Caco-2 (cell line): Measurements from ENCODE around the gene ARHGEF10L. TPM values are rescaled to one million over a fixed set of nuclear protein-coding genes. Genes with fewer than 3 reads are reported as not detected.

Experiments
- BruUV-seq: library from RNA; stranded (reverse); fragments of 400-500 nt; replicated peaks from 2 replicates; lab custom pipeline; 2021; lab: Mats Ljungman, UMichigan
- CTCF ChIA-PET: fragments of 300-600 bp; sonication (Branson Sonifier 250); formaldehyde crosslinking; loops from one replicate; lab custom pipeline; 2022; ENCODE audit warnings: antibody characterized with exemption; lab: Charles Lee
- POLR2A ChIA-PET: fragments of 300-600 bp; sonication (Branson Sonifier 250); formaldehyde crosslinking; loops from one replicate; lab custom pipeline; 2022; ENCODE audit warnings: antibody characterized with exemption; lab: Charles Lee
- DNase-seq, 2 experiments: peaks; one replicate each; pipeline versions ENCODE4 v3.0.0 to v3.0.0-alpha.2; 2020 to 2022
- H3K27me3 ChIP-seq: replicated peaks from 2 replicates; pipeline ENCODE4 v1.6.0; 2011; ENCODE audit warnings: low read length; ENCODE audit not compliant: control insufficient read depth, insufficient read depth
- H3K36me3 ChIP-seq: 2 replicates; pipeline ENCODE4 v1.5.1; 2011; ENCODE audit warnings: low read length; ENCODE audit not compliant: control insufficient read depth, insufficient read depth
- H3K4me1 ChIP-seq: fragments of 250-450 bp; sonication (Bioruptor Pico); 2 replicates; pipeline ENCODE4 v1.5.1; 2020; ENCODE audit warnings: mild to moderate bottlenecking
- H3K4me3 ChIP-seq: 2 replicates; pipeline ENCODE4 v1.5.1; 2011; ENCODE audit warnings: low read depth, mild to moderate bottlenecking, control low read depth, low read length
- H3K9me3 ChIP-seq: fragments of 250-450 bp; sonication (Bioruptor Pico); 2 replicates; pipeline ENCODE4 v1.5.1; 2020; ENCODE audit warnings: mild to moderate bottlenecking, moderate library complexity
- H3K27ac Mint-ChIP-seq: one replicate; pipeline ENCODE4 v1.8.0; 2022; ENCODE audit warnings: mixed read lengths; ENCODE audit not compliant: unreplicated experiment
- H3K27me3 Mint-ChIP-seq: one replicate; pipeline ENCODE4 v1.8.0; 2022; ENCODE audit warnings: mixed read lengths; ENCODE audit not compliant: insufficient read depth, unreplicated experiment
- H3K36me3 Mint-ChIP-seq: one replicate; pipeline ENCODE4 v1.8.0; 2022; ENCODE audit warnings: mild to moderate bottlenecking, mixed read lengths; ENCODE audit not compliant: insufficient read depth, unreplicated experiment
- H3K4me1 Mint-ChIP-seq: one replicate; pipeline ENCODE4 v1.8.0; 2022; ENCODE audit warnings: low read depth, mixed read lengths; ENCODE audit not compliant: unreplicated experiment
- H3K4me3 Mint-ChIP-seq: one replicate; pipeline ENCODE4 v1.8.0; 2022; ENCODE audit warnings: mild to moderate bottlenecking, moderate library complexity, mixed read lengths; ENCODE audit not compliant: unreplicated experiment
- H3K9me3 Mint-ChIP-seq: one replicate; pipeline ENCODE4 v1.8.0; 2022; ENCODE audit warnings: mixed read lengths; ENCODE audit not compliant: unreplicated experiment
- intact Hi-C: fragments of 100-400 bp; cut with micrococcal nuclease; formaldehyde crosslinking; loops from one replicate; pipeline ENCODE4 v1.10.0; 2022; ENCODE audit not compliant: unreplicated experiment
- total RNA-seq: library from RNA; stranded (reverse); gene quantifications from 2 replicates; pipeline ENCODE4 v1.2.3, GENCODE V29; 2022
- TF ChIP-seq, protein P1 (sequence below), 2 experiments: fragments of 200-600 bp in 1 of 2; IDR thresholded peaks; 1 replicate in 1 of 2; 2 replicates in 1 of 2; pipeline versions ENCODE4 v1.5.1 to v1.8.0; 2011 to 2022; ENCODE audit warnings: antibody characterized with exemption in 1 of 2, control low read depth in 1 of 2, inconsistent platforms in 1 of 2, low read depth in 1 of 2, low read length in 1 of 2, mild to moderate bottlenecking in 1 of 2, moderate library complexity in 1 of 2; ENCODE audit not compliant: insufficient read depth in 1 of 2, severe bottlenecking in 1 of 2, unreplicated experiment in 1 of 2

ARHGEF10L gene
- total RNA-seq, 1 experiment from 2014 or later, result 31.3 TPM

GRCh38 chr1:17559615-17560419 is 20.3 kb downstream of the ARHGEF10L start:
- Mint-ChIP-seq H3K27ac (peak overlapping the region; percentile 42), H3K4me3 (no peak overlapping the region), H3K27me3 (no peaks in the 10 kb centered on the region), H3K9me3 (no peaks in the 10 kb centered on the region), H3K4me1 (no peaks in the 10 kb centered on the region), H3K36me3 (no peaks in the 10 kb centered on the region)
- no peaks in the 10 kb centered on the region for H3K9me3 ChIP-seq
- peak in 1 of 2 experiments; percentile 33 for DNase-seq
- peaks cover 17% of the 10 kb centered on the region for H3K4me1 ChIP-seq
- intact Hi-C loops, result no loop called here
- no peaks in the 10 kb centered on the region for H3K36me3 ChIP-seq
- BruUV-seq, result no TSS peak
- no peak overlapping the region for H3K4me3 ChIP-seq
- TF ChIP-seq, protein P1, sequence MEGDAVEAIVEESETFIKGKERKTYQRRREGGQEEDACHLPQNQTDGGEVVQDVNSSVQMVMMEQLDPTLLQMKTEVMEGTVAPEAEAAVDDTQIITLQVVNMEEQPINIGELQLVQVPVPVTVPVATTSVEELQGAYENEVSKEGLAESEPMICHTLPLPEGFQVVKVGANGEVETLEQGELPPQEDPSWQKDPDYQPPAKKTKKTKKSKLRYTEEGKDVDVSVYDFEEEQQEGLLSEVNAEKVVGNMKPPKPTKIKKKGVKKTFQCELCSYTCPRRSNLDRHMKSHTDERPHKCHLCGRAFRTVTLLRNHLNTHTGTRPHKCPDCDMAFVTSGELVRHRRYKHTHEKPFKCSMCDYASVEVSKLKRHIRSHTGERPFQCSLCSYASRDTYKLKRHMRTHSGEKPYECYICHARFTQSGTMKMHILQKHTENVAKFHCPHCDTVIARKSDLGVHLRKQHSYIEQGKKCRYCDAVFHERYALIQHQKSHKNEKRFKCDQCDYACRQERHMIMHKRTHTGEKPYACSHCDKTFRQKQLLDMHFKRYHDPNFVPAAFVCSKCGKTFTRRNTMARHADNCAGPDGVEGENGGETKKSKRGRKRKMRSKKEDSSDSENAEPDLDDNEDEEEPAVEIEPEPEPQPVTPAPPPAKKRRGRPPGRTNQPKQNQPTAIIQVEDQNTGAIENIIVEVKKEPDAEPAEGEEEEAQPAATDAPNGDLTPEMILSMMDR (IDR thresholded peaks at IDR 0.05; ENCODE audit: insufficient read depth in 1 of 2, low read depth in 1 of 2, low read length in 1 of 2, severe bottlenecking in 1 of 2, unreplicated experiment in 1 of 2), result no peak
- POLR2A ChIA-PET, result no interaction called here
- CTCF ChIA-PET, result interaction anchor here (0.5 to 1.2 kb wide), 5 partner anchors 14 to 73 kb away, joined by 3 to 5 read pairs (median 3); no protein-coding TSS in a partner anchor
- H3K27me3 ChIP-seq, result no peaks in the 10 kb centered on the region

DNA sequence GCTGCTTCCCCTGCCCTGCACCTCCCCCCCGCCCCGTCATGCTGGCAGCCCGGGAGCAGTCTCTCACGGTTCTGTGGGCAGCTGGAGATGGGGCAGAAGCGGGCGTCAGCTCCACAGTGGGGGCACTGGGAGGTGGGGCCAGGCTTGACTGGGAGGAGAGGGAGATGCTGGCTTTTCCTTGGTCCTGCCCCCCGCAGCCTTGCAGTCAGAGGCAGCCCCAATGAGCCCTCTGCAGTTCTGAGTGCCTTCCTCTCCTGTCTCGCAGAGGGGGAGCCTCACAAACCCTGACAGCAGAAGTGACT is 21.7 kb downstream of the ARHGEF10L start:
- H3K36me3 ChIP-seq, result no peaks in the 10 kb centered on the region
- TF ChIP-seq, protein P1 (IDR thresholded peaks at IDR 0.05; ENCODE audit: insufficient read depth in 1 of 2, low read depth in 1 of 2, low read length in 1 of 2, severe bottlenecking in 1 of 2, unreplicated experiment in 1 of 2), result no peak
- no peaks in the 10 kb centered on the region for H3K9me3 Mint-ChIP-seq
- CTCF ChIA-PET, result no interaction called here
- H3K4me3 Mint-ChIP-seq, result no peak overlapping the region
- no peaks in the 10 kb centered on the region for H3K9me3 ChIP-seq
- no peak for DNase-seq
- no peak overlapping the region for H3K4me3 ChIP-seq
- H3K4me1 Mint-ChIP-seq, result no peaks in the 10 kb centered on the region
- no peak overlapping the region for H3K27ac Mint-ChIP-seq
- no peaks in the 10 kb centered on the region for H3K27me3 Mint-ChIP-seq
- peaks cover 17% of the 10 kb centered on the region for H3K4me1 ChIP-seq
- no TSS peak for BruUV-seq
- no peaks in the 10 kb centered on the region for H3K36me3 Mint-ChIP-seq
- intact Hi-C loops, result no loop called here
- no peaks in the 10 kb centered on the region for H3K27me3 ChIP-seq
- POLR2A ChIA-PET, result no interaction called here

DNA sequence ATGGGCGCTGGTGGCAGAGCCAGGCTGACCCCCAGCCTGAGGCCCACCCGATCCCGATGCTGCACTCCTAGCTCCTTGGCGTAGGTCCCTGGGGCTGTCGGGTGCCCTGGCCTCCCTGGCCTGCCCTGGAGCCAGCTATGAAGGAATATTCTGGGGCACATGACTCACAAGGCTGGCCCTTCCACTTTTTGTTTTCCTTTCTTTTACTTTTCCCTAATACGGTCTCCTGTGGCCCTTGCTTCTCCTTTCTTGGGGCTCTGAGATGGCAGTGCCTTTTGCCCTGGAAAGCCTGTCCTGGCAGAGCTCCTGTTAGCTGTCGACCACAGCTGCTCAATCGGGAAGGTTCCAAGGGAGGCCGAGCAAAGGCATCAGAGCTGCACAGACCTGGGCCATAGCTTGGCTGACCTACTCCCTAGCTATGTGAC is 22.1 kb downstream of the ARHGEF10L start:
- DNase-seq, result no peak
- ChIA-PET POLR2A (no interaction called here), CTCF (no interaction called here)
- H3K27me3 Mint-ChIP-seq, result no peaks in the 10 kb centered on the region
- Histone ChIP-seq H3K9me3 (no peaks in the 10 kb centered on the region), H3K4me3 (no peak overlapping the region), H3K4me1 (peaks cover 17% of the 10 kb centered on the region), H3K36me3 (no peaks in the 10 kb centered on the region), H3K27me3 (no peaks in the 10 kb centered on the region)
- no TSS peak for BruUV-seq
- no peak overlapping the region for H3K4me3 Mint-ChIP-seq
- H3K27ac Mint-ChIP-seq, result peak overlapping the region; percentile 59
- H3K4me1 Mint-ChIP-seq, result no peaks in the 10 kb centered on the region
- no peaks in the 10 kb centered on the region for H3K9me3 Mint-ChIP-seq
- TF ChIP-seq, protein P1 (IDR thresholded peaks at IDR 0.05; ENCODE audit: insufficient read depth in 1 of 2, low read depth in 1 of 2, low read length in 1 of 2, severe bottlenecking in 1 of 2, unreplicated experiment in 1 of 2), result no peak
- intact Hi-C loops, result no loop called here
- no peaks in the 10 kb centered on the region for H3K36me3 Mint-ChIP-seq
